Loucy (cell line): ENCODE data around the gene OLA1.

Experiments
- EZH2phosphoT487 ChIP-seq: fragments of 200-600 bp; IDR thresholded peaks from 2 replicates; pipeline ENCODE4 v1.6.1; 2018; ENCODE audit warnings: antibody characterized with exemption, mild to moderate bottlenecking, moderate library complexity, borderline replicate concordance
- TF ChIP-seq, protein P1 (sequence below): fragments of 200-600 bp; sonication (generic); conservative IDR thresholded peaks from 2 replicates; pipeline ENCODE4 v1.5.1; 2014; ENCODE audit warnings: mild to moderate bottlenecking, antibody characterized with exemption, low read length

DNA sequence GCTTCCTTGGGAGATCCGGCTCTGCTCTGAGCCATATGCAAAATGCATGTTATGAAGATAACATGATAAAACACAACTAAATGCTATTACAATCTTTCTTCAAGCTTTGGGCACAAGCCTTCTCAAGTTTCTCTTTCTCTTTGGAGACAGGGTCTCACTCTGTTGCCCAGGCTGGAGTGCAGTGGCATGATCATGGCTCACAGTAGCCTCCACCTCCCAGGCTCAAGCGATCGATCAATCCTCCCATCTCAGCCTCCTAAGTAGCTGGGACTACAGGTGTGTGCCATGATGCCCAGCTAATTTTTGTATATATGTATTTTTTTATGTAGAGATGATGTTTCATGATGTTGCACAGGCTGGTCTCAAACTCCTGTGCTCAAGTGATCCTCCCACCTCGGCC lies 175.5 kb downstream of the OLA1 start:
- TF ChIP-seq, protein P1, sequence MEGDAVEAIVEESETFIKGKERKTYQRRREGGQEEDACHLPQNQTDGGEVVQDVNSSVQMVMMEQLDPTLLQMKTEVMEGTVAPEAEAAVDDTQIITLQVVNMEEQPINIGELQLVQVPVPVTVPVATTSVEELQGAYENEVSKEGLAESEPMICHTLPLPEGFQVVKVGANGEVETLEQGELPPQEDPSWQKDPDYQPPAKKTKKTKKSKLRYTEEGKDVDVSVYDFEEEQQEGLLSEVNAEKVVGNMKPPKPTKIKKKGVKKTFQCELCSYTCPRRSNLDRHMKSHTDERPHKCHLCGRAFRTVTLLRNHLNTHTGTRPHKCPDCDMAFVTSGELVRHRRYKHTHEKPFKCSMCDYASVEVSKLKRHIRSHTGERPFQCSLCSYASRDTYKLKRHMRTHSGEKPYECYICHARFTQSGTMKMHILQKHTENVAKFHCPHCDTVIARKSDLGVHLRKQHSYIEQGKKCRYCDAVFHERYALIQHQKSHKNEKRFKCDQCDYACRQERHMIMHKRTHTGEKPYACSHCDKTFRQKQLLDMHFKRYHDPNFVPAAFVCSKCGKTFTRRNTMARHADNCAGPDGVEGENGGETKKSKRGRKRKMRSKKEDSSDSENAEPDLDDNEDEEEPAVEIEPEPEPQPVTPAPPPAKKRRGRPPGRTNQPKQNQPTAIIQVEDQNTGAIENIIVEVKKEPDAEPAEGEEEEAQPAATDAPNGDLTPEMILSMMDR: no peak
- no peak for TF ChIP-seq EZH2phosphoT487
